T-helper 2 cell (primary cell): Measurements from ENCODE around the gene CHST5.
A peak's percentile ranks its signal among the peaks of the same experiment; 100 is the strongest.

Source experiments
- DNase-seq, 5 experiments: peaks; one replicate each; pipeline versions ENCODE4 v3.0.0 to v3.0.0-alpha.2; 2012 to 2022
- total RNA-seq, 2 donors: gene quantifications; one replicate each; lab custom pipeline; 2026; lab: John Stamatoyannopoulos, UW

CHST5 gene
- 0 to 0.31 reads per million in 2 donors for total RNA-seq

GRCh38 chr16:75535901-75536300, at the start of gene CHST5:
TSS of gene CHST5 (minus strand) at chr16:75536108. CDS start at chr16:75530384, 5,724 bp downstream.
- DNase-seq = no peak

GRCh38 chr16:75584108-75584507, 48.2 kb upstream of the CHST5 start:
- no peak for DNase-seq

- DNase-seq = no peak
Observed at GRCh38 chr16:75579281-75579834, 43.5 kb upstream of the CHST5 start.

- DNase-seq = no peak
Observed at GRCh38 chr16:75578725-75579124, 42.8 kb upstream of the CHST5 start.

- no peak for DNase-seq
Observed at GRCh38 chr16:75578212-75578611, 42.3 kb upstream of the CHST5 start.

GRCh38 chr16:75576384-75576811, 40.5 kb upstream of the CHST5 start:
- no peak for DNase-seq

GRCh38 chr16:75575958-75576357, 40.0 kb upstream of the CHST5 start:
- DNase-seq = no peak

- DNase-seq = no peak
Observed at GRCh38 chr16:75573955-75574354, 38.0 kb upstream of the CHST5 start.

- no peak for DNase-seq
Observed at GRCh38 chr16:75572864-75573542, 37.1 kb upstream of the CHST5 start.

- DNase-seq = no peak
Observed at GRCh38 chr16:75570396-75571065, 34.6 kb upstream of the CHST5 start.

- no peak for DNase-seq
Observed at GRCh38 chr16:75567911-75568310, 32.0 kb upstream of the CHST5 start.

GRCh38 chr16:75566758-75567255, 30.9 kb upstream of the CHST5 start:
- peak in 4 of 5 experiments; percentile 3 to 39 (median 14) for DNase-seq

- peak; percentile 81 to 90 (median 89) for DNase-seq
Observed at GRCh38 chr16:75566040-75566757, 30.3 kb upstream of the CHST5 start, which contains the start of gene GABARAPL2. TSS of gene GABARAPL2 (plus strand) at chr16:75566379. CDS start at chr16:75566487, 108 bp downstream.

- no peak for DNase-seq
Observed at GRCh38 chr16:75565640-75566039, 29.7 kb upstream of the CHST5 start.

GRCh38 chr16:75559564-75560372, 23.9 kb upstream of the CHST5 start:
- DNase-seq = no peak

- no peak for DNase-seq
Observed at GRCh38 chr16:75558846-75559401, 23.0 kb upstream of the CHST5 start.

GRCh38 chr16:75556431-75556950, 20.6 kb upstream of the CHST5 start:
- DNase-seq = no peak

GRCh38 chr16:75555707-75556430, 20.0 kb upstream of the CHST5 start, which contains the start of gene TMEM231:
TSS of gene TMEM231 (minus strand) at chr16:75556252. CDS start at chr16:75556209, 43 bp downstream.
- DNase-seq = peak; percentile 90 to 98 (median 96)

GRCh38 chr16:75555213-75555706, 19.4 kb upstream of the CHST5 start:
- DNase-seq = no peak

GRCh38 chr16:75552951-75553350, 17.0 kb upstream of the CHST5 start:
- DNase-seq = no peak
